ENCODE measurements around the gene HS1BP3.

Gene HS1BP3

DNA sequence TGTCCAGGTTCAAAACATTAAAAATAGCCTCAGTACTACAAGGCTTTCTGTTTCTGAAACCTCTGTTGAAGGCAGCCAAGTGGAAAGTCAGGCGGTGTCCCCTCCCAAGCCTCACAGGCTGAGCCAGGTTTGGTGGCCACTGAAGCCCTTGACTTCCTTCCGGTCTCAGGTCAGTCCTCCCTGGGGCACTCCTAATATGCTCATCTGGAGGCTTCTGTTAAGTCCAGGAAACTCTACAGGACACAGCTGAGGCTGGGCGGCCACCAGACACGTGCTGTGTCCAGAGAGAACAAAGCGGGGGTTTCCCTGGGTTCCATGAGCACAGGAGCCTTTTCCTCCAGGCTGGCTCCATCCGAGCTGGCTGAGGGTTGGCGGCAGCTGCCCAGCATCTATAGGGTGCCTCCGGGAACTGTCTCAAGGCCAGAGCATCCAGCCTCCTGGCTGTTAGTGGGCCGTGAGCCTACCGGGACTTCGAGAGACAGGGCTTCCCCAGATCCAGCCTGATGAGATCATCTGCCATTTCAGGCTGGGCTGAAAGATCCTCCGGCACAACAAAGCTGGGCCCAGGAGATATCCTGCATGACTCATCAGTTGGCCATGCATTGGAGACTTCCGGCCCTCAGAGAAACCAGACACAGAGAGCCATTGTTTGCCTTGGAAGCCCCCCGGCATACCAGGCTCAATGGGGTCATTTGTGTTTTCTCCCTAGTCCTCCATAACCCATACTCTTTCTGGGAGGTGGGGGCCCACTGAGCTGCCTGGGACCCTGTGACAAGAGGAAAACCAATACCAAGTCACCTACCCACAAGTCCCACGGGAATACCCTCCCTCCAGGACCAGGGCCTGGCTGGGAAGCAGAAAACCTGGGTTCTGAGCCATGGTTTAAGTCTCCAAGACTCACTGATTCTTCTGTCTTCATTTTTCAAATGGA lies 71.7 kb downstream of the HS1BP3 start:
- Mint-ChIP-seq H3K36me3 (peaks cover 10% of the 10 kb centered on the region), H3K4me3 (no peak overlapping the region), H3K27ac (peak overlapping the region; percentile 88), H3K4me1 (peaks cover 54% of the 10 kb centered on the region), H3K9me3 (peaks cover 2% of the 10 kb centered on the region)
- ATAC-seq (no peak), DNase-seq (ENCODE audit: low spot score in 2 of 2) (no peak)

GRCh38 chr2:20578266-20578894 lies 72.5 kb downstream of the HS1BP3 start:
- Mint-ChIP-seq H3K36me3 (peaks cover 10% of the 10 kb centered on the region), H3K4me1 (peaks cover 58% of the 10 kb centered on the region), H3K4me3 (no peak overlapping the region), H3K9me3 (peaks cover 2% of the 10 kb centered on the region), H3K27ac (peak overlapping the region; percentile 8)
- DNase-seq (ENCODE audit: low spot score in 2 of 2) (no peak), ATAC-seq (no peak)

GRCh38 chr2:20577495-20578235 lies 73.2 kb downstream of the HS1BP3 start:
- DNase-seq (ENCODE audit: low spot score in 2 of 2) (no peak), ATAC-seq (no peak)
- peak overlapping the region; percentile 66 for H3K4me3 Mint-ChIP-seq
- H3K36me3 Mint-ChIP-seq, result peaks cover 10% of the 10 kb centered on the region
- H3K4me1 Mint-ChIP-seq, result peaks cover 58% of the 10 kb centered on the region
- peak overlapping the region; percentile 99 for H3K27ac Mint-ChIP-seq
- peaks cover 2% of the 10 kb centered on the region for H3K9me3 Mint-ChIP-seq

DNA sequence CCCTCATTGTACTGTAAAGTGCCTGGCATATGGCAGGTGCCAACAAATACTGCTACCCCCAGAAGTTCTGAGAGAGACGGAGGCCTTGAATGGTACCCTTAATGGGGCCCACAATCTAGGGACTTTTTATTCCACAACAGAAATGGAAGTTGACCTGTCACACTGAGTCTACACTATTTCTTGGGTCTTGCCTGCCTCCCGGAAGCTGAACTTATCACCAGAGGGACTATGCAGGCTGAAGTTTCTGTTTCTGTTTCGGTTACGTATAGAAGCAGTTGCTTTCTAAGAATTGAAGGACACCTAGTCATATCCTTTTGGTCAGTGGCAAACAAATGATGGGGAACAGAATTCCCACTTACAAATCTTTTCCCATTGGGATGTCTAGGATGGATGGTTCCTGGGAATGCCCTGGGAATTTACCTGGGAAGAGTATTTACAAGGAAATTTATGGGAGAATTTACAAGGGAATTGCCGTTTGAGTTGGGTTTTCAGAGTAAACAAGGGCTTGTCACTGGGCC lies 74.2 kb downstream of the HS1BP3 start:
- Mint-ChIP-seq H3K27ac (peak overlapping the region; percentile 99), H3K4me1 (peaks cover 66% of the 10 kb centered on the region), H3K4me3 (peak overlapping the region; percentile 66), H3K36me3 (peaks cover 10% of the 10 kb centered on the region), H3K9me3 (peaks cover 2% of the 10 kb centered on the region)
- ATAC-seq, result peak; percentile 90
- DNase-seq (ENCODE audit: low spot score in 2 of 2), result peak; percentile 21 to 76

DNA sequence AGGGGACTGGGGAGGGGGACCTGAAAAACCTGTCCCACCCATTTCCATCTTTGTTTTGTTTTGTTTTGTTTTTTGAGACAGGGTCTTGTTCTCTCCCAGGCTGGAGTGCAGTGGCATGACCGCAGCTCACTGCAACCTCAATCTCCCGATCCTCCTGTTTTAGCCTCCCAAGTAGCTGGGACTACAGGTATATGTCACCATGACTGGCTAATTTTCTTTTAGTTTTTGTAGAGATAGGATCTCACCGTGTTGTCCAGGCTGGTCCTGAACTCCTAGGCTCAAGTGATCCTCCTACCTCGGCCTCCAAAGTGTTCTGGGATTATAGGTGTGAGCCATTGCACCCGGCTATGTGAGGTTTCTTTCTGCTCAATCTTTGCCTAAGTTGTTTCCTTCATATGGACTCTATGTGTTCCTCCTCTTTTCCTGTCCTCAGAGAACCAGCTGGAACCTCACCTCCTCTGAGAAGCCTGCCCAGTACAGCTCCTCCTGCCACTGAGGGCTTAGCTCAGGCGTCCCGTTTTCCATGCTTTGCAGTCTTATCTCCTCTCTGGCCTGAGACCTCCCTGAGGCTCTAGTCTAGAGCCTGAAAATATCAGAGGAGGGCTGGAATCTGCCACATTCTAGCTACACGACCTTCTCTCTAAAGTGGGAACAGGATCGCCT lies 74.8 kb downstream of the HS1BP3 start:
- Mint-ChIP-seq H3K4me1 (peaks cover 71% of the 10 kb centered on the region), H3K36me3 (peaks cover 10% of the 10 kb centered on the region), H3K9me3 (peaks cover 2% of the 10 kb centered on the region), H3K4me3 (peak overlapping the region; percentile 66), H3K27ac (peak overlapping the region; percentile 99)
- DNase-seq (ENCODE audit: low spot score in 2 of 2), result no peak
- no peak for ATAC-seq

- Mint-ChIP-seq H3K4me3 (no peak overlapping the region), H3K4me1 (peaks cover 70% of the 10 kb centered on the region), H3K36me3 (peaks cover 10% of the 10 kb centered on the region), H3K27ac (peak overlapping the region; percentile 99), H3K9me3 (peaks cover 2% of the 10 kb centered on the region)
- ATAC-seq (no peak), DNase-seq (ENCODE audit: low spot score in 2 of 2) (no peak)
Measured at GRCh38 chr2:20575414-20575813, 75.5 kb downstream of the HS1BP3 start.

DNA sequence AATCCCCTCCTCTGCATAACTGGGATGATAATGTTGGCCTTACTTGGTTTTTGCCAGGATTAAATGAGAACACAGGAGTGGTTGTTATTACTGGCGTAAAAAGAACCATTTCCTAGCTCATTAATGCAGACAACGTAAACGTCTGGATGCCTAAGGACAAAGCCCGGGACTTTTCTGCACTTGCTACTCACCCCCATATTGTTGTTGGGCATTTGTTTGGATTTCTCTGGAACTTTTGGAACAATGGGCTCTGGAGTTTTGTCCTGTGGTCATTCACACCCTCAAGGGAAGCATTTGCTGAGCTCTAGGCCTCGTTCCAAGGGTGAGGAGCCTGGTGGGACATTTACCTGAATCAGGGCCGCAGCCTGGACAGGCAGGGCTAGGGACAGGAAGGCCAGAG lies 76.0 kb downstream of the HS1BP3 start:
- DNase-seq (ENCODE audit: low spot score in 2 of 2), result no peak
- H3K27ac Mint-ChIP-seq, result peak overlapping the region; percentile 99

GRCh38 chr2:20574423-20574911 lies 76.4 kb downstream of the HS1BP3 start:
- H3K4me1 Mint-ChIP-seq, result peaks cover 61% of the 10 kb centered on the region
- H3K4me3 Mint-ChIP-seq, result no peak overlapping the region
- no peak for DNase-seq (ENCODE audit: low spot score in 2 of 2)
- no peak for ATAC-seq
- peaks cover 10% of the 10 kb centered on the region for H3K36me3 Mint-ChIP-seq
- peaks cover 2% of the 10 kb centered on the region for H3K9me3 Mint-ChIP-seq
- peak overlapping the region; percentile 92 for H3K27ac Mint-ChIP-seq

More for the DNA sequence above, 76.0 kb downstream of the HS1BP3 start:
- H3K36me3 Mint-ChIP-seq, result peaks cover 10% of the 10 kb centered on the region
- H3K9me3 Mint-ChIP-seq, result peaks cover 2% of the 10 kb centered on the region
- H3K4me1 Mint-ChIP-seq, result peaks cover 65% of the 10 kb centered on the region
- ATAC-seq, result no peak
- H3K4me3 Mint-ChIP-seq, result no peak overlapping the region

DNA sequence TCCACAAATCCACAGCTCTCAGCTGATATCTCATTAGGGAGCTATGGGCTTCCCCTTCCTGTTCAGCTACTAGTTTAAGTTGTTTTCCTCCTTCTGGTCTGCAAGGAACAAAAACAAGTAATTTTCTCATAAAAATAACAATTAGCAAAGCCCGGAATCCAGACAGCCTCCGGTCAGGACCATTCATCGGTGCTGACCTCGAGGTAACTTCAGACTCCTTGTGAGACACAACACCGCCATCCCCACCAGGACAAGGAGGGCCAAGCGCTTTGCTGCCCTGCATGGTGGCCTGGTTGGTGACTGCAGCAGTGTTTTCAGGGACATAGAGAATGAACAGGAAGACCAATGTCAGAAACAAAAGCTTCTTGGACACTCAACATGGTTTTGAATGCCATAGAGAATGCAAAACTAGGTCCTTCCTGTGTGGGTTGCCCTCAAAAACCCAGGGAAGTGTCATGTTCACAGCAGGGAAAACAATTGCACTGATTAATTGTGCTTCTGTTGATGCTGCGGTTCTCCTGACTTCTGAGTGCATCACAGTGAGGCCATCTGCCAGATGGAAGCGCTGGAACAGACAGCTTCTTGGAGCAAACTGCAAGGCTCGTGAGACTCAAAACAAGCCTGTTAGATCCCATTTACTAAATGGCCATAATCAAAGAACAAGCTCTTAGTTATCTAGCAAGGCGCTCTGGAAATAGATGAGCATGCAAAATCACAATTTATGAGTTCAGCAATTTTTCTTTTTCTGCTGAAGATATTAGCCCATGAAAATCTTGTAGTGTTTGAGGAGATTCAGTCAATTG lies 77.1 kb downstream of the HS1BP3 start:
- peaks cover 2% of the 10 kb centered on the region for H3K9me3 Mint-ChIP-seq
- peak overlapping the region; percentile 92 for H3K27ac Mint-ChIP-seq
- H3K36me3 Mint-ChIP-seq, result peaks cover 10% of the 10 kb centered on the region
- DNase-seq (ENCODE audit: low spot score in 2 of 2), result no peak
- ATAC-seq, result no peak
- no peak overlapping the region for H3K4me3 Mint-ChIP-seq
- H3K4me1 Mint-ChIP-seq, result peaks cover 60% of the 10 kb centered on the region

DNA sequence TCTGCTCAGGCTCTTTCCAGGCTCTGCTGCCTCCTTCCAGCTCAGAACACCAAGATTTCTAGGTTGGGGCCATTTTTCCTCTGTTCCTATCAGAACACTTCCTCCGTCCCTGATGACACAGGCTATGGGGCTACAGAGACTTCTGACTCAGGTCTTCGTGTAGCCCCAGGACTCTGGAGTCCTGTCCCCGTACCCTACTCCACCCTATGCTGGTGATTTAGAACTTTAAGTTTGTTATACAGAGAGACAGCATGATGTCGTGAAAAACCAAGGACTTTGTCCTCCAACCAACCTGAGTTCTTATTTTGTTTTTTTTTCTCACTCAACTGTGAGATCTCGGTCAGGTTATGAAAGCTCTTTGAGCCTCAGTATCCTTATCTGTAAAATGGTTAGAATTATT lies 78.7 kb downstream of the HS1BP3 start:
- peaks cover 49% of the 10 kb centered on the region for H3K4me1 Mint-ChIP-seq
- H3K4me3 Mint-ChIP-seq, result peak overlapping the region; percentile 16
- peaks cover 10% of the 10 kb centered on the region for H3K36me3 Mint-ChIP-seq
- ATAC-seq (no peak), DNase-seq (ENCODE audit: low spot score in 2 of 2) (no peak)
- H3K9me3 Mint-ChIP-seq, result peaks cover 2% of the 10 kb centered on the region
- H3K27ac Mint-ChIP-seq, result peak overlapping the region; percentile 92

DNA sequence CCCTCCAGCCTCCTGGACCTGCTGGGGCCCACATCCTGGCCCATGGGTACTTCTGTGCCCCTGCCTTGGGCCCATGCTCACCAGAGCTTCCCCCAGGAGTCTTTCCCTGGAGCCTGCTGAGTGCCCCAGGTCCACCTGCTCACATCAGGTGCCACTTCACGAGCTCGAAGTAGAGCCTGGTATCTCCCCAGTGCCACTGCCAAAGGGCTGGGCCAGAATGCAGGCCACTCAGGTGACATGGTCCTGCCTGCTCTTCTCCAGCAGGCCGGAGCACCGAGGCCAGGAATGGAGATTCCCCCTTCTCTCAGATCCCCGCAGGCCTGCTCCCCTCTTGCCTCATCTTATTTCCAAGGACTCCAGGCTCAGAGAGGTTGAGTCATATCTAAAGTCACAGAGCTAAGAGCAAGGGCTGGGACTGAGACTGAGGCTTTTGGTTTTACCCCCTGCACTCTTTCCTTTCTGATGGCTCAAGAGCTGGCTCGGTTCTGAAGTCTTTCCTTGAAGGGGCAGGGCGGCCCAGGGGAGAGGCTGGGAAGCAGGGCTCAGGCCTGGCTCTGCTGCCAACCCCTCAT lies 79.2 kb downstream of the HS1BP3 start:
- DNase-seq (ENCODE audit: low spot score in 2 of 2), result peak in 1 of 2 donors; percentile 63
- peaks cover under 1% of the 10 kb centered on the region for H3K9me3 Mint-ChIP-seq
- H3K36me3 Mint-ChIP-seq, result peaks cover 7% of the 10 kb centered on the region
- peak overlapping the region; percentile 16 for H3K4me3 Mint-ChIP-seq
- H3K27ac Mint-ChIP-seq, result peak overlapping the region; percentile 92
- peaks cover 44% of the 10 kb centered on the region for H3K4me1 Mint-ChIP-seq
- ATAC-seq, result peak; percentile 66

DNA sequence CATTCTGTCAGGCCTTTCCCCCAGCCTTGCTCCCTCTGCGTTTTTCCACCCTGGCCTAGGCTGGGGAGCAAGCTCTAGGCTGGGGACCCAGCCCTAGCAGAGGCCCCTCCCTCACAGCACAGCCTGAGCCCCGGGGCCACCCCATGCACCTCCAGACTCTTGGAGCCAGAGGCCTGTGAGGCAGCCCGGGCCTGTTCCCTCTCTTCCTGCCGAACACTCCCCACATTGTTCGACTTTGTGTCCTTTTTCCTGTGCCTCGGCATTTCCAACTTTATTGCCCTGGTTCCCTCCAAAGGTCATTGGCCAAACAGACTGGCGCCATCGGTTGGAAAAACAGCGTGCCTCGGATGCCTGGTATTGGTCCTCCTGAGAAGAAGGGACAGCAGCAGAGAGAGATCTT lies 79.7 kb downstream of the HS1BP3 start:
- Mint-ChIP-seq H3K4me1 (peaks cover 39% of the 10 kb centered on the region), H3K36me3 (peaks cover 2% of the 10 kb centered on the region), H3K27ac (peak overlapping the region; percentile 92), H3K9me3 (no peaks in the 10 kb centered on the region), H3K4me3 (no peak overlapping the region)
- ATAC-seq (no peak), DNase-seq (ENCODE audit: low spot score in 2 of 2) (no peak)

- DNase-seq (ENCODE audit: low spot score in 2 of 2) (no peak), ATAC-seq (no peak)
- peaks cover 29% of the 10 kb centered on the region for H3K4me1 Mint-ChIP-seq
- H3K9me3 Mint-ChIP-seq, result no peaks in the 10 kb centered on the region
- no peak overlapping the region for H3K4me3 Mint-ChIP-seq
- peak overlapping the region; percentile 85 for H3K27ac Mint-ChIP-seq
- H3K36me3 Mint-ChIP-seq, result peaks cover 3% of the 10 kb centered on the region
Measured at GRCh38 chr2:20570249-20570648, 80.6 kb downstream of the HS1BP3 start.

Measured in stimulated activated effector memory CD8-positive, alpha-beta T cell treated with anti-CD3 and anti-CD28 coated beads, Interleukin-12 subunit alpha, Interleukin-12 subunit beta, amount 100 ng/mL, for 72 hours (primary cell).